Mucosa of descending colon (tissue), 3 donors: Measurements from ENCODE around the gene CDH8. TPM values are rescaled to one million over a fixed set of nuclear protein-coding genes. Genes with fewer than 3 reads are reported as not detected.

Experiments used
- ATAC-seq: fragments of 200-7000 bp; cut with Tn5 transposase; one replicate; pipeline ENCODE4 v1.9.1; 2020; ENCODE audit warnings: mild to moderate bottlenecking, moderate library complexity
- DNase-seq, 3 donors: peaks; one replicate each; pipeline ENCODE4 v3.0.0-alpha.2; 2020
- H3K36me3 ChIP-seq: fragments of 200-600 bp; one replicate; pipeline ENCODE4 v1.8.0; 2021; ENCODE audit warnings: low read depth, mild to moderate bottlenecking
- H3K4me1 ChIP-seq: fragments of 200-600 bp; one replicate; pipeline ENCODE4 v1.8.0; 2021; ENCODE audit warnings: low read depth, mild to moderate bottlenecking
- H3K4me3 ChIP-seq: fragments of 200-600 bp; one replicate; pipeline ENCODE4 v1.8.0; 2021; ENCODE audit warnings: mild to moderate bottlenecking
- H3K9me3 ChIP-seq: fragments of 200-600 bp; one replicate; pipeline ENCODE4 v1.8.0; 2021; ENCODE audit warnings: mild to moderate bottlenecking
- CTCF ChIP-seq: fragments of 200-600 bp; IDR thresholded peaks from one replicate; pipeline ENCODE4 v1.8.0; 2022; ENCODE audit warnings: antibody characterized with exemption, mild to moderate bottlenecking
- intact Hi-C, 2 donors: fragments of 100-400 bp; cut with DNase I in 1 of 2; cut with micrococcal nuclease in 1 of 2; formaldehyde crosslinking; loops; one replicate each; pipeline versions ENCODE4 v1.11.0 to v1.11.1; 2022; cut with DNase I, micrococcal nuclease
- total RNA-seq, 3 donors: library from RNA; stranded (reverse); fragmentation: NEBNext Ultra II Directional in 2 of 3; extraction: Animal tissue kit (Norgen Biotek cat#: 25700) in 2 of 3; gene quantifications; one replicate each; pipeline versions ENCODE4 v1.2.1 to v1.2.4, GENCODE V29; 2021 to 2023
- donor health status: DM: no; HTN: no; CAD: no; lungs with moderate emphysema.
- donor health status: DM: no; HTN: no; CAD: no.
- donor health status: DM: no; HTN: yes; CAD: no.

The CDH8 gene
- total RNA-seq, 3 donors from 2014 or later: 0.16 to 1.2 TPM; not detected in 1

GRCh38 chr16:61885343-61885742, 150.9 kb downstream of the CDH8 start:
- intact Hi-C loops: no loop called here
- no peaks in the 10 kb centered on the region for H3K4me1 ChIP-seq
- no peaks in the 10 kb centered on the region for H3K9me3 ChIP-seq
- TF ChIP-seq CTCF: no peak
- ATAC-seq (no peak), DNase-seq (no peak)
- no peak overlapping the region for H3K4me3 ChIP-seq
- H3K36me3 ChIP-seq: no peaks in the 10 kb centered on the region

DNA sequence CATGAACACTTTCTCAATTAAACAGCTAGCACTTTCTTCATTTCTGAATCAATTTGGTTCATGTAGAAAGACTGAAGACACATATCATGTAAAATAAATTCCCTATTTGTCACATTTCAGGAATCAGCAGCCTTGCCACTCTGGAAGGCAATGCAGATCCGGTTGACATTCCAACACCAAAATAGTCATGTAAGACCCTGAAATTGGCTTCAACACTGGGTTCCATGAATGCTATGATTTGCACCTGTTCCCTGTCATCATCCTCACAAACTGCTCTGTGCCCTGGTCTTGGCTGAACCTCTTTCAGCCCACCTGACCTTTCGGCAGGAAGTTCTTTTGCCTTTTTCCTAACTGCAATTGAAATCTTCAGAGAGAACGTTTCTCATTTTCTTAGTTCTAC, 156.9 kb downstream of the CDH8 start:
- intact Hi-C loops: no loop called here
- no peaks in the 10 kb centered on the region for H3K4me1 ChIP-seq
- DNase-seq (no peak), ATAC-seq (no peak)
- H3K4me3 ChIP-seq: no peak overlapping the region
- H3K36me3 ChIP-seq: no peaks in the 10 kb centered on the region
- no peak for TF ChIP-seq CTCF
- H3K9me3 ChIP-seq: no peaks in the 10 kb centered on the region

DNA sequence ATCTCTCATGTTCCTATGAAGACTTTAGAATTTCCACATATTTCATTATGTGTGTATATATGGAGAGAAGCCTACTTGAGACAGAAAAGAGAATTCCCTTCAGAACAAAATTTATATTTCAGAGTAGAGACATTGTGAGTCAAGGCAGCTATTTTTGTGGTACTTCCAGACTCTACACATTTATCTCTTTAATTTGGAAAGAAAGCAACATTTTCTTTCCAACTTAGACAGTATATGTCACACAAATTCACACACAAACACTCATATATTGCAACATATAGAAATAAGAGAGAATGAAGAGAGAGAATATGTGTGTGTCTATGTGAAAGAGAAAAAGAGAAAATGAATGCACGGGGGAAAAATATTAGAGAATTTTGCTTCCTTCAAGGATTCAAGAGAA, 158.8 kb downstream of the CDH8 start:
- TF ChIP-seq CTCF: no peak
- no peak overlapping the region for H3K4me3 ChIP-seq
- DNase-seq (no peak), ATAC-seq (no peak)
- no peaks in the 10 kb centered on the region for H3K36me3 ChIP-seq
- no peaks in the 10 kb centered on the region for H3K4me1 ChIP-seq
- no peaks in the 10 kb centered on the region for H3K9me3 ChIP-seq
- intact Hi-C loops: no loop called here

DNA sequence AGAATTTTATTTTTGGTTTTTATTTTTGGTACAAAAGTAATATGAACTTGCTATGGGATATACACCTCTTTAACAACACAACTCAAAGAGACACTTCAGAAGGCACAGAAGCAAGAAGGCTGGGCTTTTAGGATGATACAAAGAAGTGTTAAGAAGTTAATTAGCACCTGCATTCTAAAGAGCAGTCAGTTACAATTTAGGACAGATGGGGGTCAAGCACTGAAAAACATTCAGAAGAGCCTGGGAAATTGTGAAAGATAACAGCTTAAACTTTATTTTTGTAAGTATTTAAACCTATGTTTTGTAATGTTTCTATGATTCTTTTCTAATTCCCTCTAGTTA, 163.5 kb downstream of the CDH8 start:
- H3K36me3 ChIP-seq: no peaks in the 10 kb centered on the region
- DNase-seq (no peak), ATAC-seq (no peak)
- H3K4me1 ChIP-seq: no peaks in the 10 kb centered on the region
- intact Hi-C loops: no loop called here
- H3K4me3 ChIP-seq: no peak overlapping the region
- TF ChIP-seq CTCF: no peak
- no peaks in the 10 kb centered on the region for H3K9me3 ChIP-seq

DNA sequence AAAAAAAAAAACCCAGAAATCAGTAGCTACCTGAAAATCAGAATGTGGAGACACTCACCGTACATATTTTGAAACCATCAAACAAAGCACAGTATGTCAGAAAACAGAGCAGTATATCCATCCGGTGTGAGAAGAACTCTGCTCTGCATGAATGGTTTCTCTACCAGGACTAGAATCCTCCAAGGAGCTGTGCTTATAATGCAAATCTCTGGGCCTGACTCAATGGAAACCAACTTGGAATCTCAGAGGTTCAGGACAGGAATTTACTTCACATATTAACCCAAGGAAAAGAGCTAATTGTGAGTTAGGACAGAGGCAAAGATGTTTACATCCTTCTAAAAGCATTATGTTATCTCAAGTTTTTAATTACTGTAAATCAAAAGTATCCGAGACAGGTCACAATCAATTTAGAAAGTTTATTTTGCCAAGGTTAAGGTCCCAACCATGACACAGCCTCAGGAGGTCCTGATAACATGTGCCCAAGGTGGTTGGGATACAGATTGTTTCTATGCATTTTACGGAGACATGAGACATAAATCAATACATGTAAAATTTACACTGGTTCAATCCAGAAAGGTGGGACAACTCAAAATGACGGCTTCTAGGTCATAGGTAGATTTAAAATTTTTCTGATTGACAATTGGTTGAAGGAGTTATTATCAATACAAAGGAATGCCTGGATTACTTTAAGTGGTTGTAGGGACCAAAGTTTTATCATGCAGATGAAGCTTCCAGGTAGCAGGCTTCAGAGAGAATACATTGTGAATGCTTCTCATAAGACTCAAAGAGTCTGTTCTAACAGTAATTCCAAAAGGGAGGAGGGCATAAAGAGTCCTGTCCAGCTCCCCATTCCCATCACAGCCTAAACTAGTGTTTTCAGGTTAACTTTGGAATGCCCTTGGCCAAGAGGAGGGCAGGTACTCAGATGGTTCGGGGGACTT, 164.1 kb downstream of the CDH8 start:
- no peak for TF ChIP-seq CTCF
- ATAC-seq (no peak), DNase-seq (no peak)
- Histone ChIP-seq H3K9me3 (no peaks in the 10 kb centered on the region), H3K36me3 (no peaks in the 10 kb centered on the region), H3K4me1 (no peaks in the 10 kb centered on the region), H3K4me3 (no peak overlapping the region)
- intact Hi-C loops: no loop called here
